ENCODE results near the gene DCD.
A peak's percentile ranks its signal among the peaks of the same experiment; 100 is the strongest.

DCD gene

DNA sequence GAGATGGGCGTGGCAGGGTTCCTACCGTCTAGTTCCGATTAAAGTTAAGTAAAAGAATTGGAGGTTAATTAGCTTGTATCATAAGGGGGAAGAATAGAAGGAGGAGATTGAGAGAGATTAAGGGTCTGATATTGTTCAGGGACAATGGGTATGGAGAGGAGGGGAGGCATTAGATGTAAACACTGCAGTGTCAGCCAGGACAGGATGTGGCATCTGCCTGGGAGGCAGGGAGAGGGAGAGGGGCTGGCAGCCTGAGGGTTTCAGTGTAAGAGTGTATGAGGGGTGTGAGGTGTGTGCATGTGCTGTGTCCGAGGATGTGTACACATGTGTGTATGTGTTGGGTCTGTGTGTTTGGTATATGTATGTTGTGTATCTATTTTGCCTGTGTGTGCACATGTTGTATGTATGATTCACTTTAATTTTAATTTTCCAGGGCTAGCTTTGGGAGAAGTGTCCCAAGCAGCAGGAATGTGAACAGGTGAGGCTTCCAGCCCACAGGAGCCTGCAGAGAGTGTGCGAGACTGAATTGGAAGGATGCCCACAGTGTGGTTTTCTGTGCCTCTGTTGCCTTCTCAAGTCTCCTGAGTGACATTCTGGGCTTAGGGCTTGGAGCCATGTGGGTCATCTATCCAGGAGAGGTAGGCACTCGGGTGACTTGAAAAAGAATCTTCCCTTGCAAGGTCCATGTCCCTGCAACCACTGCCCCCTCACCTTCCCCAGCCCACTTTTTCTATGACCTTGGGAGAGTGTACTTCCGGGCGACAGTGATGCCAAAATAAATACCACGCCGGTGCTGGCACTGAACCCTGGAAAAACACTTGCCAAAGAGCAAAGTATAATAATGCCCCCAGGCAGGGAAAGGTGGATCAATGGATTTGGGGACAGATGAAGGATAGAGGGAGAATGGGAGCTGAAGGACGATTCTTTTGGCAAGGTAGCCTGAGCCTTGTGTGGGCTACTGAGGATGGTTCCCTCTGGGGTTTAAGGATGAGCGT lies 36.8 kb upstream of the DCD start:
- Mint-ChIP-seq H3K9me3 (no peaks in the 10 kb centered on the region), H3K4me3 (no peak overlapping the region), H3K36me3 (ENCODE audit: low read depth) (no peaks in the 10 kb centered on the region), H3K4me1 (peaks cover 6% of the 10 kb centered on the region), H3K27me3 (ENCODE audit: low read depth) (peaks cover 10% of the 10 kb centered on the region), H3K27ac (no peak overlapping the region)
- TF ChIP-seq, protein P1, sequence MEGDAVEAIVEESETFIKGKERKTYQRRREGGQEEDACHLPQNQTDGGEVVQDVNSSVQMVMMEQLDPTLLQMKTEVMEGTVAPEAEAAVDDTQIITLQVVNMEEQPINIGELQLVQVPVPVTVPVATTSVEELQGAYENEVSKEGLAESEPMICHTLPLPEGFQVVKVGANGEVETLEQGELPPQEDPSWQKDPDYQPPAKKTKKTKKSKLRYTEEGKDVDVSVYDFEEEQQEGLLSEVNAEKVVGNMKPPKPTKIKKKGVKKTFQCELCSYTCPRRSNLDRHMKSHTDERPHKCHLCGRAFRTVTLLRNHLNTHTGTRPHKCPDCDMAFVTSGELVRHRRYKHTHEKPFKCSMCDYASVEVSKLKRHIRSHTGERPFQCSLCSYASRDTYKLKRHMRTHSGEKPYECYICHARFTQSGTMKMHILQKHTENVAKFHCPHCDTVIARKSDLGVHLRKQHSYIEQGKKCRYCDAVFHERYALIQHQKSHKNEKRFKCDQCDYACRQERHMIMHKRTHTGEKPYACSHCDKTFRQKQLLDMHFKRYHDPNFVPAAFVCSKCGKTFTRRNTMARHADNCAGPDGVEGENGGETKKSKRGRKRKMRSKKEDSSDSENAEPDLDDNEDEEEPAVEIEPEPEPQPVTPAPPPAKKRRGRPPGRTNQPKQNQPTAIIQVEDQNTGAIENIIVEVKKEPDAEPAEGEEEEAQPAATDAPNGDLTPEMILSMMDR (IDR thresholded peaks at IDR 0.05; ENCODE audit: unreplicated experiment in 3 of 3) = no peak

DNA sequence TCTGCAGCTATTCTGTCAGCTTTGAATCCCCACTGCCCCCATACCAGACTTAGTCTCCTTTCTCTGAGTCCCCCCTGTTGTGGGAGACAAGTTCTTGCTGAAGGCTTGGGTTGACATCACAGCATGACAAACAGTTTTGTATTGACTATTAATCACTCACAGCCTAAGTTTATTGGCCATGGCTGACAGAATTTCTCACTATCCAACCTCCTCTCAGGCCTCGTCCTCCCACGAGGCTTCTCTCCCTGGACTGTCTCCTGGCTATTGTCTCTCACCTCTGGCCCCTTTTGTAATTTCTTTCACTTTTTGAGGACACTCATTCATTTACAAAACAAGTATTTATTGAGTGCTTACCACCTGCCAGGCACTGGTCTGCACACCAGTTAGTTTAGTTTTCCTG lies 35.2 kb upstream of the DCD start:
- no peaks in the 10 kb centered on the region for H3K36me3 Mint-ChIP-seq (ENCODE audit: low read depth)
- H3K9me3 Mint-ChIP-seq = no peaks in the 10 kb centered on the region
- H3K4me3 Mint-ChIP-seq = no peak overlapping the region
- TF ChIP-seq, protein P1 (IDR thresholded peaks at IDR 0.05; ENCODE audit: unreplicated experiment in 3 of 3) = no peak
- H3K27me3 Mint-ChIP-seq (ENCODE audit: low read depth) = peaks cover 13% of the 10 kb centered on the region
- no peak overlapping the region for H3K27ac Mint-ChIP-seq
- peaks cover 6% of the 10 kb centered on the region for H3K4me1 Mint-ChIP-seq

GRCh38 chr12:54682674-54683073 lies 34.5 kb upstream of the DCD start:
- peaks cover 6% of the 10 kb centered on the region for H3K4me1 Mint-ChIP-seq
- H3K36me3 Mint-ChIP-seq (ENCODE audit: low read depth) = no peaks in the 10 kb centered on the region
- no peak overlapping the region for H3K27ac Mint-ChIP-seq
- TF ChIP-seq, protein P1 (IDR thresholded peaks at IDR 0.05; ENCODE audit: unreplicated experiment in 3 of 3) = no peak
- H3K9me3 Mint-ChIP-seq = no peaks in the 10 kb centered on the region
- H3K4me3 Mint-ChIP-seq = no peak overlapping the region
- H3K27me3 Mint-ChIP-seq (ENCODE audit: low read depth) = peaks cover 18% of the 10 kb centered on the region

DNA sequence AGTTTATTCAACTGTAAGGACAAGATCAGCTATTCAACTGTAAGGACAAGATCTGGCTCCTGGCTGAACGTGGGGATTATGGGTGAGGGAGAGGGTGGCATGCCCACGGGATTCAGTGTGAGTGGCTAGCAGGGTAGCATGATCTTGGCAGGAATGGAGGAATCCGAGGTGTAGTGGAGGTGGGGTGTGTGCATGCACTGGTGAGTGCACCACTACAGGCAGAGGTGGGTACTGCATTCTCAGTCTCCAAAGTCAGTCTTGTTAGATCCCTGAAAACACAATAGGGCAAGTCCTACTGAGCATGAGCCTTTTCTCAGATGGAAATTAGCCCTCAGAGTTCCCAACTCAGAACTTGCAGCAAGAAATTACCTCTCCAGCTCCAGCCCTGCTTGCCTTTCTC lies 32.2 kb upstream of the DCD start:
- Mint-ChIP-seq H3K4me3 (no peak overlapping the region), H3K4me1 (peaks cover 6% of the 10 kb centered on the region), H3K27me3 (ENCODE audit: low read depth) (peaks cover 22% of the 10 kb centered on the region), H3K9me3 (no peaks in the 10 kb centered on the region), H3K27ac (no peak overlapping the region), H3K36me3 (ENCODE audit: low read depth) (no peaks in the 10 kb centered on the region)
- TF ChIP-seq, protein P1 (IDR thresholded peaks at IDR 0.05; ENCODE audit: unreplicated experiment in 3 of 3) = peak in 2 of 3 experiments; percentile 35 to 36

- Mint-ChIP-seq H3K36me3 (ENCODE audit: low read depth) (no peaks in the 10 kb centered on the region), H3K27me3 (ENCODE audit: low read depth) (peaks cover 17% of the 10 kb centered on the region), H3K4me3 (no peak overlapping the region), H3K9me3 (no peaks in the 10 kb centered on the region), H3K27ac (no peak overlapping the region), H3K4me1 (no peaks in the 10 kb centered on the region)
- TF ChIP-seq, protein P1 (IDR thresholded peaks at IDR 0.05; ENCODE audit: unreplicated experiment in 3 of 3) = no peak
Measured at GRCh38 chr12:54678131-54678530, 30.0 kb upstream of the DCD start.

DNA sequence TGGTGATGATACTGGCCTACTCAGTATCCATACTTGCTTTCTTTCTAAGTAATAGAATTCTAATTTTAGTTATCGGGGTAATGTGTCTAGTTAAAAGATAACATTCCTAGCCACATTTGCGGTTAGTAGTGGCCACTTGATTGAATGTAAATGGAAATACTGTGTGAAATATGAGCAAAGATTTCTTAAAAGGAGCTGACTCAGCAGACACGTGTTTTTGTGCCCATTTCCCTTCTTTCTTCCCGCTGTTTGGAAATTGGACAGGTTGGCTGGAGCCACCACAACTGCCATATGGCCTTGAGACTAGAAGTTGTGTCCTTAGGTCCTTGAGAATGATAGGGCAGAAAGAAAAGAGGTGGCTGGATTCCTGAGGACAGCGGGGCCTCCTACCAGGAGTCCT lies 19.8 kb upstream of the DCD start:
- H3K27ac Mint-ChIP-seq = no peak overlapping the region
- H3K27me3 Mint-ChIP-seq (ENCODE audit: low read depth) = no peaks in the 10 kb centered on the region
- peaks cover 6% of the 10 kb centered on the region for H3K4me1 Mint-ChIP-seq
- no peak overlapping the region for H3K4me3 Mint-ChIP-seq
- no peaks in the 10 kb centered on the region for H3K36me3 Mint-ChIP-seq (ENCODE audit: low read depth)
- no peaks in the 10 kb centered on the region for H3K9me3 Mint-ChIP-seq
- TF ChIP-seq, protein P1 (IDR thresholded peaks at IDR 0.05; ENCODE audit: unreplicated experiment in 3 of 3) = no peak
